CD14-positive monocyte (primary cell): Measurements from ENCODE around the gene GMDS. TPM values are rescaled to one million over a fixed set of nuclear protein-coding genes. Genes with fewer than 3 reads are reported as not detected.
A peak's percentile ranks its signal among the peaks of the same experiment; 100 is the strongest.

Experiments
- DNase-seq, 3 donors: peaks; one replicate each; pipeline ENCODE4 v3.0.0-alpha.2; 2011 to 2022
- H2AFZ ChIP-seq: 2 replicates; pipeline ENCODE4 v1.6.0; 2012; ENCODE audit warnings: mild to moderate bottlenecking, low read depth, low read length, inconsistent platforms; ENCODE audit not compliant: insufficient read depth, poor library complexity, severe bottlenecking
- H3K27ac ChIP-seq, 2 donors: 1 replicate in 1 of 2; 2 replicates in 1 of 2; pipeline ENCODE4 v1.5.1; 2012 to 2013; ENCODE audit warnings: low read length in 2 of 2, control low read depth in 1 of 2, inconsistent platforms in 1 of 2, low read depth in 1 of 2, mild to moderate bottlenecking in 1 of 2
- H3K27me3 ChIP-seq, 2 donors: one replicate each; pipeline versions ENCODE4 v1.6.0 to v1.6.1; 2011 to 2013; ENCODE audit warnings: low read length in 2 of 2; ENCODE audit not compliant: control insufficient read depth in 2 of 2, insufficient read depth in 2 of 2
- H3K36me3 ChIP-seq, 2 donors: replicated peaks in 1 of 2; 1 replicate in 1 of 2; 2 replicates in 1 of 2; pipeline versions ENCODE4 v1.5.1 to v1.6.1; 2012 to 2013; ENCODE audit warnings: low read length in 2 of 2, control low read depth in 1 of 2, inconsistent platforms in 1 of 2, mild to moderate bottlenecking in 1 of 2; ENCODE audit not compliant: insufficient read depth in 2 of 2, control insufficient read depth in 1 of 2
- H3K4me1 ChIP-seq, 2 donors: 1 replicate in 1 of 2; 2 replicates in 1 of 2; pipeline versions ENCODE4 v1.5.1 to v1.6.1; 2012 to 2013; ENCODE audit warnings: low read length in 2 of 2, control low read depth in 1 of 2, inconsistent platforms in 1 of 2, mild to moderate bottlenecking in 1 of 2, moderate library complexity in 1 of 2; ENCODE audit not compliant: insufficient read depth in 2 of 2, control insufficient read depth in 1 of 2
- H3K4me2 ChIP-seq: replicated peaks from 2 replicates; pipeline ENCODE3; 2012; ENCODE audit warnings: low read length, moderate library complexity, mild to moderate bottlenecking; ENCODE audit not compliant: poor library complexity, severe bottlenecking; ENCODE audit errors: extremely low read depth
- H3K4me3 ChIP-seq, 3 experiments: fragments of 200-600 bp in 1 of 3; sonication (generic) in 1 of 3; replicated peaks in 1 of 3; 1 replicate in 2 of 3; 2 replicates in 1 of 3; pipeline ENCODE4 v1.5.1; 2011 to 2013; ENCODE audit warnings: low read length in 3 of 3, mild to moderate bottlenecking in 3 of 3, control low read depth in 2 of 3, low read depth in 2 of 3, inconsistent platforms in 1 of 3, moderate library complexity in 1 of 3
- H3K79me2 ChIP-seq: 2 replicates; pipeline ENCODE4 v1.6.0; 2012; ENCODE audit warnings: mild to moderate bottlenecking, control low read depth, inconsistent platforms, low read length, moderate library complexity; ENCODE audit not compliant: insufficient read depth
- H3K9ac ChIP-seq: 2 replicates; pipeline ENCODE4 v1.6.0; 2017; ENCODE audit warnings: low read length, mild to moderate bottlenecking; ENCODE audit not compliant: insufficient read depth, poor library complexity, severe bottlenecking
- H3K9me3 ChIP-seq, 2 donors: replicated peaks in 1 of 2; 1 replicate in 1 of 2; 2 replicates in 1 of 2; pipeline versions ENCODE4 v1.5.1 to v1.6.1; 2012 to 2013; ENCODE audit warnings: low read length in 2 of 2, control low read depth in 1 of 2; ENCODE audit not compliant: control insufficient read depth in 1 of 2, insufficient read depth in 1 of 2
- H4K20me1 ChIP-seq: 2 replicates; pipeline ENCODE4 v1.6.0; 2012; ENCODE audit warnings: mild to moderate bottlenecking, low read length, control low read depth, moderate library complexity; ENCODE audit not compliant: insufficient read depth
- H3K27ac Mint-ChIP-seq, 7 donors: one replicate each; pipeline ENCODE4 v1.8.0; 2020; ENCODE audit warnings: mild to moderate bottlenecking in 7 of 7, mixed read lengths in 7 of 7, moderate library complexity in 6 of 7, inconsistent platforms in 2 of 7
- H3K27me3 Mint-ChIP-seq, 3 donors: one replicate each; pipeline ENCODE4 v1.8.0; 2021 to 2022; ENCODE audit warnings: low read depth in 3 of 3, mild to moderate bottlenecking in 3 of 3, mixed read lengths in 3 of 3, moderate library complexity in 3 of 3, inconsistent platforms in 1 of 3
- H3K36me3 Mint-ChIP-seq, 2 donors: one replicate each; pipeline ENCODE4 v1.8.0; 2020; ENCODE audit warnings: mixed read lengths in 2 of 2, inconsistent platforms in 1 of 2, mild to moderate bottlenecking in 1 of 2
- H3K4me1 Mint-ChIP-seq: one replicate; pipeline ENCODE4 v1.8.0; 2020; ENCODE audit warnings: mild to moderate bottlenecking, mixed read lengths
- H3K4me3 Mint-ChIP-seq, 2 donors: one replicate each; pipeline ENCODE4 v1.8.0; 2020; ENCODE audit warnings: mild to moderate bottlenecking in 2 of 2, mixed read lengths in 2 of 2, moderate library complexity in 1 of 2
- H3K9me3 Mint-ChIP-seq, 7 donors: one replicate each; pipeline ENCODE4 v1.8.0; 2020 to 2022; ENCODE audit warnings: mixed read lengths in 7 of 7, mild to moderate bottlenecking in 6 of 7, moderate library complexity in 6 of 7, inconsistent platforms in 2 of 7
- WGBS: methylation state at CpG from one replicate; pipeline ENCODE4 v1.1.5; 2013; ENCODE audit warnings: missing lambda C conversion rate; ENCODE audit not compliant: insufficient coverage; 5-methylcytosine and 5-hydroxymethylcytosine counted together
- intact Hi-C, 2 donors: fragments of 100-400 bp; cut with micrococcal nuclease; formaldehyde crosslinking; loops; one replicate each; pipeline versions ENCODE4 v1.15.0 to v1.15.1; 2023
- polyA plus RNA-seq, 3 donors: library from polyadenylated mRNA; depleted of rRNA in 1 of 3; unstranded in 2 of 3; stranded (reverse) in 1 of 3; fragments of 300-500 nt in 2 of 3; fragments of >200 nt in 1 of 3; fragmentation: Illumina TruSeq in 2 of 3; gene quantifications; 1 replicate in 2 of 3; 2 replicates in 1 of 3; pipeline ENCODE4 v1.2.3, GENCODE V29; 2012 to 2021
- TF ChIP-seq, protein P1 (sequence below): fragments of 200-600 bp; IDR thresholded peaks from one replicate; pipeline ENCODE4 v1.8.0; 2022; ENCODE audit warnings: antibody characterized with exemption, mild to moderate bottlenecking

GMDS gene
- polyA plus RNA-seq, 3 donors = 10.5 to 19.9 (median 17.6) TPM

DNA sequence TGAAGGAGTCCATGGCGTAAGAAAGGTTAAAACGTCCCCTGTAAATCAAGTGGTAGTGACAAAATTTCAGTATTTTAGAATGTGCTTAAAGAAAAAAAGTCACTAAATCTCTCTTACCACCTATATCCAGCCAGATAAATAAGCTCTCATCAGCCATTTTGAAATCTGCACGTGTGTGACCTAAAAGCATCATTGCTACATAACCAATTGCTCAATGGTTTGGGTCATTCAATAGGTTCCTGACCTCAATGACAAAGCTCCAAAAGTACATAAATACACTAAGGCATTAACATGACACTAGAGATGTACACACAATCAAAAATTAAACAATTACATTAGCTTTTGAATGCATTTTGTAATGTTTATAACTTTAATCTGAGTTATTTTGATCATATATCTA lies 272.4 kb downstream of the GMDS start:
- Histone ChIP-seq H3K36me3 (no peaks in the 10 kb centered on the region), H3K79me2 (no peaks in the 10 kb centered on the region), H3K4me2 (no peak overlapping the region), H3K27ac (no peak overlapping the region), H4K20me1 (no peaks in the 10 kb centered on the region), H3K4me1 (peaks cover 7% of the 10 kb centered on the region in 2 donors), H3K9me3 (no peaks in the 10 kb centered on the region), H3K27me3 (no peaks in the 10 kb centered on the region), H3K4me3 (no peak overlapping the region), H3K9ac (no peak overlapping the region), H2AFZ (no peak overlapping the region)
- intact Hi-C loops = no loop called here
- Mint-ChIP-seq H3K9me3 (no peaks in the 10 kb centered on the region), H3K4me1 (peaks cover 12% of the 10 kb centered on the region), H3K4me3 (no peak overlapping the region), H3K27me3 (peaks cover 0 to 2% (median 0%) of the 10 kb centered on the region in 3 donors), H3K27ac (peak overlapping the region in 1 of 7 donors; percentile 13), H3K36me3 (peaks cover 0 to 1% of the 10 kb centered on the region in 2 donors)
- TF ChIP-seq, protein P1, sequence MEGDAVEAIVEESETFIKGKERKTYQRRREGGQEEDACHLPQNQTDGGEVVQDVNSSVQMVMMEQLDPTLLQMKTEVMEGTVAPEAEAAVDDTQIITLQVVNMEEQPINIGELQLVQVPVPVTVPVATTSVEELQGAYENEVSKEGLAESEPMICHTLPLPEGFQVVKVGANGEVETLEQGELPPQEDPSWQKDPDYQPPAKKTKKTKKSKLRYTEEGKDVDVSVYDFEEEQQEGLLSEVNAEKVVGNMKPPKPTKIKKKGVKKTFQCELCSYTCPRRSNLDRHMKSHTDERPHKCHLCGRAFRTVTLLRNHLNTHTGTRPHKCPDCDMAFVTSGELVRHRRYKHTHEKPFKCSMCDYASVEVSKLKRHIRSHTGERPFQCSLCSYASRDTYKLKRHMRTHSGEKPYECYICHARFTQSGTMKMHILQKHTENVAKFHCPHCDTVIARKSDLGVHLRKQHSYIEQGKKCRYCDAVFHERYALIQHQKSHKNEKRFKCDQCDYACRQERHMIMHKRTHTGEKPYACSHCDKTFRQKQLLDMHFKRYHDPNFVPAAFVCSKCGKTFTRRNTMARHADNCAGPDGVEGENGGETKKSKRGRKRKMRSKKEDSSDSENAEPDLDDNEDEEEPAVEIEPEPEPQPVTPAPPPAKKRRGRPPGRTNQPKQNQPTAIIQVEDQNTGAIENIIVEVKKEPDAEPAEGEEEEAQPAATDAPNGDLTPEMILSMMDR = no peak
- DNase-seq = peak; percentile 26 to 67 (median 40)
- WGBS = 0% methylated on average over 1 of the region's 3 CpGs

DNA sequence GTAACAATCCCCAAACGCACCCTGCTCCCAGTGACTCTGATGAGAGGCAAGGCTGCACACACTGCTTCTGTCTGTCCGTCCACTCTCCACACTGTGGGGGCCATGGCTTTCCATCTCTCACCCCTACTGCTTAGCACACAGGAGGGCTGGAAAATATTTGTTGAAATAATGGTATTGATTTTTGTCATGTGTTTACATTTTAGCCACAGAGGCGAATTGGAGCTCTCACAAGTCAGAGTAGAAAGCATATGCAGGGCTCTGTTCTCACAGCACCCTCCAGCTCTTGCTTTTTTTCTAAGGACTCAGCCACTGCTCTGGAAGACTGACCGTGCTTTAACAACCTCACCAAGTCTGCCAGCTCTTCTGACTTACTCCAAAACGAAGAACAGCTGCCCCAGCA lies 273.8 kb downstream of the GMDS start:
- peaks cover 7% of the 10 kb centered on the region in 2 donors for H3K4me1 ChIP-seq
- no peak overlapping the region for H3K9ac ChIP-seq
- no peak overlapping the region for H2AFZ ChIP-seq
- DNase-seq = no peak
- Mint-ChIP-seq H3K36me3 (peaks cover 0 to 1% of the 10 kb centered on the region in 2 donors), H3K9me3 (no peaks in the 10 kb centered on the region), H3K4me3 (no peak overlapping the region), H3K27me3 (peaks cover 0 to 2% (median 0%) of the 10 kb centered on the region in 3 donors), H3K4me1 (peaks cover 12% of the 10 kb centered on the region), H3K27ac (peak overlapping the region in 1 of 7 donors; percentile 13)
- no peaks in the 10 kb centered on the region for H3K9me3 ChIP-seq
- no peak overlapping the region for H3K4me3 ChIP-seq
- no peaks in the 10 kb centered on the region for H4K20me1 ChIP-seq
- H3K4me2 ChIP-seq = no peak overlapping the region
- H3K79me2 ChIP-seq = no peaks in the 10 kb centered on the region
- intact Hi-C loops = no loop called here
- TF ChIP-seq, protein P1 = no peak
- H3K36me3 ChIP-seq = no peaks in the 10 kb centered on the region
- no peaks in the 10 kb centered on the region for H3K27me3 ChIP-seq
- H3K27ac ChIP-seq = no peak overlapping the region
- 88% methylated on average over 4 of the region's 5 CpGs for WGBS
